ENCODE measurements around the gene ITSN1. TPM values are rescaled to one million over a fixed set of nuclear protein-coding genes. Genes with fewer than 3 reads are reported as not detected.
A peak's percentile ranks its signal among the peaks of the same experiment; 100 is the strongest.

Gene ITSN1
- total RNA-seq, 1 donor = 57.0 TPM

- no peak for DNase-seq (ENCODE audit: low read depth)
- H3K4me3 ChIP-seq (ENCODE audit: low read depth, low read length) = no peak overlapping the region
- no peak for TF ChIP-seq CTCF (IDR thresholded peaks at IDR 0.05; ENCODE audit: insufficient read depth, low read depth, low read length)
These were observed 44.1 kb downstream of the ITSN1 start for GRCh38 chr21:33686386-33686785.

GRCh38 chr21:33687634-33688033 is 45.3 kb downstream of the ITSN1 start:
- TF ChIP-seq CTCF (IDR thresholded peaks at IDR 0.05; ENCODE audit: insufficient read depth, low read depth, low read length) = no peak
- no peak overlapping the region for H3K4me3 ChIP-seq (ENCODE audit: low read depth, low read length)
- no peak for DNase-seq (ENCODE audit: low read depth)

- peak; percentile 45 for DNase-seq (ENCODE audit: low read depth)
- H3K4me3 ChIP-seq (ENCODE audit: low read depth, low read length) = no peak overlapping the region
- no peak for TF ChIP-seq CTCF (IDR thresholded peaks at IDR 0.05; ENCODE audit: insufficient read depth, low read depth, low read length)
These were observed 46.1 kb downstream of the ITSN1 start for GRCh38 chr21:33688353-33688752.

DNA sequence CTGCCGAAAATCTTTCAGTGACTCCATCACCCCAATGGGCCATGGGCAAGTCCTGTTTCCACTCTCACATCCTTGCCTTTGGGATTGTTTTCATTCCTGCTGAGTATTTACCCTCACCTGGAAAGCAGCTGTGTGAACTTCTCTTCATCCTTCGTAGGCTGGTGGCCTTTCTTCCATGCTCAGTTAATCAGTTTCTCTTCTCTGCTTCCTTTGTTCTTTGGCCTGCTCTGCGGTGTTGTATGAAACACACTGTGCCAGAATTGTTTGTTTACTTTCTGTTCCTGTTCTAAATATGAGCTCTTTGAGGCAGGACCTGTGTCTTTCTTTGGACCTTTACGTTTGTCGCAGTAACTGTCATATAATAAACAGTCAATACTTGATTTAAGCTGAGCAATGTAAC is 48.6 kb downstream of the ITSN1 start:
- no peak for DNase-seq (ENCODE audit: low read depth)
- H3K4me3 ChIP-seq (ENCODE audit: low read depth, low read length) = no peak overlapping the region
- no peak for TF ChIP-seq CTCF (IDR thresholded peaks at IDR 0.05; ENCODE audit: insufficient read depth, low read depth, low read length)

DNA sequence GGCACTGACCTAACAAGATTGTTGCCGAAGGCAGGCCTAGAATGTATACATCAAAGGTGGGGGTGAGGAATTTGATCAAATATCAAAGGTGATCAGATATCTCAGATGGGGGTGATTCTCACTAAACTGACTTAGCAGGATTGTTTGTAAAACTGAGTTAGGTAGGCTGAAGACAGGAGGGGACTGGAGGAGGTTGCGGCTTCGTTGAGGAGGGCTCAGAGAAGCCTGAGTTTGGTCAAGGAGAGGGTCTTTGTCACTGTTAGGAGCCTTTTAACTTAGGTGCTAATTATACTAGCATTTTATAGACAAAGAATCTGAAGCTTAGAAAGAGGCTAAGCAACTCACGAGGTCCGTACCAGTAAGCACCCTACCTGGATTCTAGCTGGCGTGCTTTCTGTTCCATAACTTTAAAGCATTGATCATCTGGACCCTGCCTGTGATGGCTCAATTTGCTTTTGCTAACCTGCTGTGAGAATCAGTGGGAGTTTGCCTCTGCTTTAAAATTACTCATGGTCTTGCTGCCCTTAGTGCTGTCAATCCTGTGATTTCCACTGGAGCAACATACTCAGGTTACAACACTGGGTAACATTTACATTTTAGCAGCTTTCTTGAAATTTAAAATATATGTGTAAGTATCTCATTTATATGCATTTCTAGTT is 49.8 kb downstream of the ITSN1 start:
- H3K4me3 ChIP-seq (ENCODE audit: low read depth, low read length) = no peak overlapping the region
- no peak for DNase-seq (ENCODE audit: low read depth)
- no peak for TF ChIP-seq CTCF (IDR thresholded peaks at IDR 0.05; ENCODE audit: insufficient read depth, low read depth, low read length)

GRCh38 chr21:33695813-33696212 is 53.5 kb downstream of the ITSN1 start:
- TF ChIP-seq CTCF (IDR thresholded peaks at IDR 0.05; ENCODE audit: insufficient read depth, low read depth, low read length) = no peak
- H3K4me3 ChIP-seq (ENCODE audit: low read depth, low read length) = no peak overlapping the region
- DNase-seq (ENCODE audit: low read depth) = no peak

DNA sequence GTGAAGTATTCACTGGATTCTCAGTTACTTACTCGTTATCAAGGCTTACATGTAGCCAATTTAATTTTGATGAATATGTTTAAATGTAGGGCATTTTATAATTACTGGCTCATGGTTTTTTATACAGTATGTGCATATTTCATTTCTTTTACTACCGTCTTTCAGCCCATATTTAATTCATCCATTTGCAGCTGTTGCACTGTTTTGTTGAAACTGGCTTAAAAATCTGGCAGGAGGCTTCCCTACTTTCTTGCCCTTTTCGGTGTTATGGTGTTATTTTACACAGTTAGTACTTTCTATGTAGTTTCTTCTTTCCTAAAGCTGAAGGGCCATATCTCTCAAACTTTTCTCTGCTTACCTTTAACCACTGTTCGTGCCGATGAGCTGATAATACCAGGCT is 54.2 kb downstream of the ITSN1 start:
- TF ChIP-seq CTCF (IDR thresholded peaks at IDR 0.05; ENCODE audit: insufficient read depth, low read depth, low read length) = no peak
- DNase-seq (ENCODE audit: low read depth) = no peak
- H3K4me3 ChIP-seq (ENCODE audit: low read depth, low read length) = no peak overlapping the region
